GM12892 (cell line): ENCODE data around the gene COL11A2.

Experiments
- POLR2A ChIP-seq: IDR thresholded peaks from 2 replicates; pipeline ENCODE4 v1.6.1; 2011; ENCODE audit warnings: low read depth, low read length, control low read depth
- TAF1 ChIP-seq: IDR thresholded peaks from 2 replicates; pipeline ENCODE4 v1.6.1; 2011; ENCODE audit warnings: low read depth, mild to moderate bottlenecking, control low read depth, low read length, borderline replicate concordance

- no peak for TF ChIP-seq TAF1
- TF ChIP-seq POLR2A: no peak
Observed at GRCh38 chr6:33176906-33177305, 15.4 kb downstream of the COL11A2 start.
